Measurements from ENCODE around the gene ARF1. TPM values are rescaled to one million over a fixed set of nuclear protein-coding genes. Genes with fewer than 3 reads are reported as not detected.

Gene ARF1
- total RNA-seq, 1 experiment from 2014 or later, result 595 TPM

Small RNA genes lying within 50 kb of the gene (microRNA-seq; reads per million reads assigned to microRNA genes)
- gene MIR3620 (ENCODE audit: borderline number of aligned reads, borderline replicate concordance), result 10.1 reads per million, percentile 17 among the genes with 10 or more reads in this experiment

Other genes with a start within 250 kb of the ARF1 start
- 42.2 and 42.4 TPM in 2 replicates for gene WNT9A, start 134.8 kb upstream of the ARF1 start, total RNA-seq (2021)
- 0.24 and 0.53 TPM in 2 replicates for gene WNT3A, start 75.7 kb upstream of the ARF1 start, total RNA-seq (2021)
- 26.4 and 37.6 TPM in 2 replicates for gene C1orf35, start 20.6 kb downstream of the ARF1 start, total RNA-seq (2021)
- gene MRPL55, start 26.6 kb downstream of the ARF1 start, total RNA-seq (2021), result 81.0 and 84.4 TPM in 2 replicates
- 239 and 278 TPM in 2 replicates for gene GUK1, start 57.6 kb downstream of the ARF1 start, total RNA-seq (2021)
- 2.1 and 3.4 TPM in 2 replicates for gene GJC2, start 67.2 kb downstream of the ARF1 start, total RNA-seq (2021)
- 7.8 and 13.8 TPM in 2 replicates for gene IBA57, start 83.1 kb downstream of the ARF1 start, total RNA-seq (2021)
- 62.9 and 91.7 TPM in 2 replicates for gene OBSCN, start 125.3 kb downstream of the ARF1 start, total RNA-seq (2021)

All from PC-9 (cell line).